HepG2 (cell line): ENCODE results near the gene RANBP2. TPM values are rescaled to one million over a fixed set of nuclear protein-coding genes. Genes with fewer than 3 reads are reported as not detected.

Experiments
- ATAC-seq: fragments of 200-7000 bp; cut with Tn5 transposase; 3 replicates; pipeline ENCODE4 v1.9.1; 2020; ENCODE audit warnings: mild to moderate bottlenecking, moderate library complexity
- BruUV-seq: library from RNA; stranded (reverse); fragments of 400-500 nt; replicated peaks from 2 replicates; lab custom pipeline; 2021; lab: Mats Ljungman, UMichigan
- CTCF ChIA-PET: fragments of 300-600 bp; formaldehyde crosslinking; extraction: SDS; loops from one replicate; lab custom pipeline; 2021; ENCODE audit warnings: low total read pairs, inconsistent platforms, low intra/inter-chr PET ratio; lab: Yijun Ruan, JAX
- POLR2A ChIA-PET: fragments of 350-600 bp; sonication (Branson Sonifier 250); formaldehyde crosslinking; loops from one replicate; lab custom pipeline; 2020; ENCODE audit warnings: antibody characterized with exemption, inconsistent platforms; lab: Yijun Ruan, JAX
- DNase-seq: peaks from one replicate; pipeline ENCODE4 v3.0.0-alpha.2; 2015; ENCODE audit warnings: low spot score
- FAIRE-seq: peaks from 3 replicates; lab custom pipeline; 2011; peaks lifted over from hg19 to GRCh38; lab: Jason Lieb, UNC
- H2AFZ ChIP-seq: one replicate; pipeline ENCODE4 v1.6.1; 2011; ENCODE audit warnings: low read length, inconsistent platforms
- H3K27ac ChIP-seq: fragments of 300-600 bp; 3 replicates; pipeline ENCODE4 v1.8.0; 2011; ENCODE audit warnings: mixed run types, mild to moderate bottlenecking, mixed read lengths, low read length, inconsistent platforms; ENCODE audit not compliant: insufficient read depth; ENCODE audit errors: extremely low read length
- H3K27me3 ChIP-seq, 2 experiments: fragments of 200-600 bp in 1 of 2; 2 replicates in 1 of 2; 3 replicates in 1 of 2; pipeline versions ENCODE4 v1.6.0 to v1.8.0; 2011; ENCODE audit warnings: low read length in 2 of 2, mild to moderate bottlenecking in 2 of 2, moderate library complexity in 2 of 2, inconsistent platforms in 1 of 2; ENCODE audit not compliant: insufficient read depth in 2 of 2, control insufficient read depth in 1 of 2
- H3K36me3 ChIP-seq, 2 experiments: fragments of 200-600 bp in 1 of 2; replicated peaks in 1 of 2; 2 replicates in 1 of 2; 3 replicates in 1 of 2; pipeline versions ENCODE4 v1.5.1 to v1.8.0; 2011; ENCODE audit warnings: low read length in 2 of 2, inconsistent platforms in 1 of 2; ENCODE audit not compliant: insufficient read depth in 2 of 2, control insufficient read depth in 1 of 2
- H3K4me1 ChIP-seq: 2 replicates; pipeline ENCODE4 v1.5.1; 2012; ENCODE audit warnings: low read length, inconsistent platforms; ENCODE audit not compliant: insufficient read depth
- H3K4me2 ChIP-seq: 2 replicates; pipeline ENCODE4 v1.6.0; 2011; ENCODE audit warnings: low read depth, low read length, inconsistent platforms
- H3K4me3 ChIP-seq, 3 experiments: fragments of 200-600 bp in 1 of 3; sonication (generic), shearing (Covaris generic) in 1 of 3; replicated peaks in 1 of 3; 2 replicates each; pipeline ENCODE4 v1.5.1; 2011 to 2016; ENCODE audit warnings: low read length in 3 of 3, inconsistent platforms in 2 of 3, low read depth in 2 of 3, mild to moderate bottlenecking in 2 of 3, control low read depth in 1 of 3, mixed read lengths in 1 of 3; ENCODE audit not compliant: insufficient read depth in 1 of 3
- H3K79me2 ChIP-seq: one replicate; pipeline ENCODE4 v1.6.1; 2011; ENCODE audit warnings: low read length, inconsistent platforms; ENCODE audit not compliant: insufficient read depth
- H3K9ac ChIP-seq: 2 replicates; pipeline ENCODE4 v1.6.0; 2011; ENCODE audit warnings: mild to moderate bottlenecking, low read depth, low read length, inconsistent platforms; ENCODE audit not compliant: insufficient read depth
- H3K9me3 ChIP-seq: 2 replicates; pipeline ENCODE4 v1.5.1; 2012; ENCODE audit warnings: mild to moderate bottlenecking, low read length
- H4K20me1 ChIP-seq: 2 replicates; pipeline ENCODE4 v1.6.0; 2011; ENCODE audit warnings: inconsistent platforms, mild to moderate bottlenecking, low read length, moderate library complexity; ENCODE audit not compliant: insufficient read depth
- ATM ChIP-seq: fragments of 450-650 bp; IDR thresholded peaks from 2 replicates; pipeline ENCODE4 v1.7.1; 2017; ENCODE audit warnings: mild to moderate bottlenecking, borderline replicate concordance
- FOXP4 ChIP-seq: sonication (generic); formaldehyde crosslinking; IDR thresholded peaks from 2 replicates; pipeline ENCODE4 v1.4.0; 2020; ENCODE audit warnings: missing genetic modification reagents
- MYNN ChIP-seq: sonication (generic); formaldehyde crosslinking; IDR thresholded peaks from 2 replicates; pipeline ENCODE4 v1.4.0; 2020; ENCODE audit warnings: mild to moderate bottlenecking, low read depth, missing genetic modification reagents
- NFE2 ChIP-seq: sonication (generic); formaldehyde crosslinking; IDR thresholded peaks from 2 replicates; pipeline ENCODE4 v1.4.0; 2020; ENCODE audit warnings: missing genetic modification reagents
- TBP ChIP-seq: sonication (generic); formaldehyde crosslinking; IDR thresholded peaks from 2 replicates; pipeline ENCODE4 v1.5.0; 2020; ENCODE audit warnings: missing genetic modification reagents
- TEAD3 ChIP-seq: optimal IDR thresholded peaks from 2 replicates; pipeline ENCODE3; 2016; ENCODE audit warnings: borderline replicate concordance
- THAP7 ChIP-seq: sonication (generic); formaldehyde crosslinking; IDR thresholded peaks from 2 replicates; pipeline ENCODE4 v1.8.1; 2023; ENCODE audit warnings: mild to moderate bottlenecking, missing genetic modification reagents
- YEATS4 ChIP-seq: sonication (generic); formaldehyde crosslinking; IDR thresholded peaks from 2 replicates; pipeline ENCODE4 v1.4.0; 2020; ENCODE audit warnings: missing genetic modification reagents, borderline replicate concordance
- ZBTB1 ChIP-seq: sonication (generic); formaldehyde crosslinking; IDR thresholded peaks from 2 replicates; pipeline ENCODE4 v1.4.0; 2020; ENCODE audit warnings: missing genetic modification reagents, borderline replicate concordance
- ZBTB26 ChIP-seq: IDR thresholded peaks from 2 replicates; pipeline ENCODE4 v1.6.1; 2016; ENCODE audit warnings: missing compliant biosample characterization, missing genetic modification reagents, borderline replicate concordance
- ZHX1 ChIP-seq: sonication (generic); formaldehyde crosslinking; IDR thresholded peaks from 2 replicates; pipeline ENCODE4 v1.8.1; 2022; ENCODE audit warnings: low read depth, mild to moderate bottlenecking, missing genetic modification reagents
- ZNF230 ChIP-seq: sonication (generic); formaldehyde crosslinking; IDR thresholded peaks from 2 replicates; pipeline ENCODE4 v1.4.0; 2020; ENCODE audit warnings: mild to moderate bottlenecking, missing genetic modification reagents
- ZNF30 ChIP-seq: sonication (generic); formaldehyde crosslinking; IDR thresholded peaks from 2 replicates; pipeline ENCODE4 v1.5.0; 2020; ENCODE audit warnings: mild to moderate bottlenecking, missing genetic modification reagents
- ZNF503 ChIP-seq: sonication (generic); formaldehyde crosslinking; IDR thresholded peaks from 2 replicates; pipeline ENCODE4 v1.4.0; 2020; ENCODE audit warnings: missing genetic modification reagents
- ZNF558 ChIP-seq: sonication (generic); formaldehyde crosslinking; IDR thresholded peaks from 2 replicates; pipeline ENCODE4 v1.9.0; 2022; ENCODE audit warnings: mild to moderate bottlenecking, missing genetic modification reagents, borderline replicate concordance
- ZNF629 ChIP-seq: sonication (generic); formaldehyde crosslinking; conservative IDR thresholded peaks from 2 replicates; pipeline ENCODE4 v1.5.0; 2020; ENCODE audit warnings: missing genetic modification reagents
- ZNF883 ChIP-seq: sonication (generic); formaldehyde crosslinking; IDR thresholded peaks from 2 replicates; pipeline ENCODE4 v1.5.1; 2020; ENCODE audit warnings: mild to moderate bottlenecking, missing genetic modification reagents; ENCODE audit errors: not compliant biosample characterization
- ZSCAN9 ChIP-seq: IDR thresholded peaks from 2 replicates; pipeline ENCODE4 v1.6.1; 2016; ENCODE audit warnings: borderline replicate concordance
- WGBS: methylation state at CpG from one replicate; pipeline ENCODE4 v1.1.6; 2017; ENCODE audit warnings: low lambda C conversion rate; 5-methylcytosine and 5-hydroxymethylcytosine counted together
- in situ Hi-C: cut with HindIII; loops from 2 replicates; pipeline ENCODE4 v1.10.0; 2017; ENCODE audit warnings: low pct_unique_long_range_greater_than_20kb; ENCODE audit not compliant: extremely low pct_ligation_motif_present
- intact Hi-C: fragments of 100-400 bp; cut with micrococcal nuclease; formaldehyde crosslinking; loops from one replicate; pipeline ENCODE4 v1.10.0; 2022; ENCODE audit not compliant: unreplicated experiment
- polyA plus RNA-seq, 8 experiments: library from polyadenylated mRNA; depleted of rRNA in 3 of 8; stranded (reverse) in 7 of 8; unstranded in 1 of 8; fragments of >200 nt; fragmentation: Illumina TruSeq in 4 of 8; extraction: Trizol in 4 of 8; gene quantifications; 2 replicates each; pipeline versions ENCODE4 v1.2.1 to v1.2.3, GENCODE V29; 2011 to 2016; ENCODE audit warnings: low read depth in 4 of 8, missing spikeins in 1 of 8, mixed read lengths in 1 of 8; ENCODE audit not compliant: insufficient read depth in 1 of 8
- total RNA-seq, 5 experiments: library from RNA; depleted of rRNA; stranded (reverse); fragments of >200 nt; fragmentation: Illumina TruSeq; extraction: Trizol; gene quantifications; 2 replicates each; pipeline ENCODE4 v1.2.3, GENCODE V29; 2016; ENCODE audit warnings: low read depth in 1 of 5

The RANBP2 gene
- total and polyA plus RNA-seq, 2 of the 13 experiments (the other 11 are each of a cell fraction or from before 2014, with no cell fraction given), result 12.2 to 87.0 TPM

GRCh38 chr2:108805032-108805431 lies 85.8 kb downstream of the RANBP2 start:
- FAIRE-seq (no peak), ATAC-seq (no peak), DNase-seq (no peak)
- Histone ChIP-seq H3K4me2 (no peak overlapping the region), H3K9ac (no peak overlapping the region), H3K4me3 (no peak overlapping the region), H3K79me2 (peaks cover 19% of the 10 kb centered on the region), H2AFZ (no peak overlapping the region), H3K36me3 (peaks cover 2 to 45% of the 10 kb centered on the region in 2 experiments), H3K4me1 (peaks cover 12% of the 10 kb centered on the region), H3K9me3 (peaks cover 22% of the 10 kb centered on the region), H4K20me1 (no peaks in the 10 kb centered on the region), H3K27me3 (no peaks in the 10 kb centered on the region), H3K27ac (no peak overlapping the region)
- intact Hi-C loops (no loop called here), in situ Hi-C loops (no loop called here)
- WGBS, result 77% methylated on average over 1 of the region's 1 CpG
- no TSS peak for BruUV-seq
- ChIA-PET CTCF (no interaction called here), POLR2A (no interaction called here)
- TF ChIP-seq ZNF883 (CRISPR knock-in tag) (no peak), MYNN (no peak), ZNF503 (CRISPR knock-in tag) (no peak), ZNF558 (no peak), TEAD3 (CRISPR knock-in tag) (no peak), TBP (CRISPR knock-in tag) (no peak), ZSCAN9 (no peak), ZBTB1 (no peak), ZBTB26 (no peak), NFE2 (CRISPR knock-in tag) (no peak), ZNF30 (no peak), ZNF230 (no peak), YEATS4 (no peak), ZHX1 (CRISPR knock-in tag) (no peak), ZNF629 (no peak), ATM (no peak), FOXP4 (CRISPR knock-in tag) (no peak), THAP7 (CRISPR knock-in tag) (no peak)
